DND-41 (cell line): ENCODE data around the gene C2CD4B.

ENCODE experiments used
- EZH2 ChIP-seq: IDR thresholded peaks from 3 replicates; pipeline ENCODE4 v1.6.1; 2012; ENCODE audit warnings: borderline replicate concordance, low read depth, mild to moderate bottlenecking, moderate library complexity, low read length, inconsistent platforms; ENCODE audit not compliant: severe bottlenecking
- TF ChIP-seq, protein P1 (sequence below): IDR thresholded peaks from 2 replicates; pipeline ENCODE4 v1.5.1; 2012; ENCODE audit warnings: borderline replicate concordance, low read length, moderate library complexity, mild to moderate bottlenecking; ENCODE audit not compliant: poor library complexity, severe bottlenecking; ENCODE audit errors: extremely low read depth

- TF ChIP-seq, protein P1, sequence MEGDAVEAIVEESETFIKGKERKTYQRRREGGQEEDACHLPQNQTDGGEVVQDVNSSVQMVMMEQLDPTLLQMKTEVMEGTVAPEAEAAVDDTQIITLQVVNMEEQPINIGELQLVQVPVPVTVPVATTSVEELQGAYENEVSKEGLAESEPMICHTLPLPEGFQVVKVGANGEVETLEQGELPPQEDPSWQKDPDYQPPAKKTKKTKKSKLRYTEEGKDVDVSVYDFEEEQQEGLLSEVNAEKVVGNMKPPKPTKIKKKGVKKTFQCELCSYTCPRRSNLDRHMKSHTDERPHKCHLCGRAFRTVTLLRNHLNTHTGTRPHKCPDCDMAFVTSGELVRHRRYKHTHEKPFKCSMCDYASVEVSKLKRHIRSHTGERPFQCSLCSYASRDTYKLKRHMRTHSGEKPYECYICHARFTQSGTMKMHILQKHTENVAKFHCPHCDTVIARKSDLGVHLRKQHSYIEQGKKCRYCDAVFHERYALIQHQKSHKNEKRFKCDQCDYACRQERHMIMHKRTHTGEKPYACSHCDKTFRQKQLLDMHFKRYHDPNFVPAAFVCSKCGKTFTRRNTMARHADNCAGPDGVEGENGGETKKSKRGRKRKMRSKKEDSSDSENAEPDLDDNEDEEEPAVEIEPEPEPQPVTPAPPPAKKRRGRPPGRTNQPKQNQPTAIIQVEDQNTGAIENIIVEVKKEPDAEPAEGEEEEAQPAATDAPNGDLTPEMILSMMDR = no peak
- no peak for TF ChIP-seq EZH2
These were observed 8.1 kb upstream of the C2CD4B start for GRCh38 chr15:62173215-62173614.
